ENCODE data around the gene FCRL6.

- TF ChIP-seq, protein P1, sequence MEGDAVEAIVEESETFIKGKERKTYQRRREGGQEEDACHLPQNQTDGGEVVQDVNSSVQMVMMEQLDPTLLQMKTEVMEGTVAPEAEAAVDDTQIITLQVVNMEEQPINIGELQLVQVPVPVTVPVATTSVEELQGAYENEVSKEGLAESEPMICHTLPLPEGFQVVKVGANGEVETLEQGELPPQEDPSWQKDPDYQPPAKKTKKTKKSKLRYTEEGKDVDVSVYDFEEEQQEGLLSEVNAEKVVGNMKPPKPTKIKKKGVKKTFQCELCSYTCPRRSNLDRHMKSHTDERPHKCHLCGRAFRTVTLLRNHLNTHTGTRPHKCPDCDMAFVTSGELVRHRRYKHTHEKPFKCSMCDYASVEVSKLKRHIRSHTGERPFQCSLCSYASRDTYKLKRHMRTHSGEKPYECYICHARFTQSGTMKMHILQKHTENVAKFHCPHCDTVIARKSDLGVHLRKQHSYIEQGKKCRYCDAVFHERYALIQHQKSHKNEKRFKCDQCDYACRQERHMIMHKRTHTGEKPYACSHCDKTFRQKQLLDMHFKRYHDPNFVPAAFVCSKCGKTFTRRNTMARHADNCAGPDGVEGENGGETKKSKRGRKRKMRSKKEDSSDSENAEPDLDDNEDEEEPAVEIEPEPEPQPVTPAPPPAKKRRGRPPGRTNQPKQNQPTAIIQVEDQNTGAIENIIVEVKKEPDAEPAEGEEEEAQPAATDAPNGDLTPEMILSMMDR (IDR thresholded peaks at IDR 0.05; ENCODE audit: insufficient read depth, low read length, poor library complexity, severe bottlenecking): no peak
- no peak for TF ChIP-seq EZH2phosphoT487 (conservative IDR thresholded peaks at IDR 0.05; ENCODE audit: low read length)
These were observed 30.1 kb downstream of the FCRL6 start for GRCh38 chr1:159832309-159832708.
